ENCODE data around the gene MICAL3.
A peak's percentile ranks its signal among the peaks of the same experiment; 100 is the strongest.

GRCh38 chr22:18071968-18072310, 47.6 kb upstream of the MICAL3 start:
- TF ChIP-seq CTCF (IDR thresholded peaks at IDR 0.05; ENCODE audit: low read depth, low read length), result peak; percentile 29
- TF ChIP-seq EZH2phosphoT487 (IDR thresholded peaks at IDR 0.05; ENCODE audit: low read depth), result no peak

All from OCI-LY3 (cell line).